Coronary artery (tissue), 2 donors: Measurements from ENCODE around the gene WDR43.

Source experiments
- DNase-seq: peaks from one replicate; pipeline ENCODE4 v3.0.0-alpha.2; 2017; ENCODE audit warnings: low spot score
- H3K27ac ChIP-seq, 2 donors: fragments of 200-600 bp; sonication (generic); one replicate each; pipeline ENCODE4 v1.5.1; 2016 to 2019
- H3K4me3 ChIP-seq: fragments of 200-600 bp; sonication (generic); 2 replicates; pipeline ENCODE4 v1.5.1; 2016; ENCODE audit warnings: mild to moderate bottlenecking, moderate library complexity
- CTCF ChIP-seq: fragments of 200-600 bp; sonication (generic); IDR thresholded peaks from one replicate; pipeline ENCODE4 v1.5.1; 2019; ENCODE audit warnings: antibody characterized with exemption

The WDR43 gene

GRCh38 chr2:28991460-28991859 lies 97.0 kb downstream of the WDR43 start:
- no peak for TF ChIP-seq CTCF
- Histone ChIP-seq H3K27ac (no peak overlapping the region), H3K4me3 (no peak overlapping the region)
- DNase-seq = no peak

- H3K27ac ChIP-seq = no peak overlapping the region
- TF ChIP-seq CTCF = no peak
- H3K4me3 ChIP-seq = no peak overlapping the region
- no peak for DNase-seq
Observed at GRCh38 chr2:28993206-28993960, 98.9 kb downstream of the WDR43 start.

- Histone ChIP-seq H3K27ac (no peak overlapping the region), H3K4me3 (no peak overlapping the region)
- TF ChIP-seq CTCF = no peak
- no peak for DNase-seq
Observed at GRCh38 chr2:28994074-28994473, 99.6 kb downstream of the WDR43 start.

- no peak overlapping the region for H3K4me3 ChIP-seq
- no peak for TF ChIP-seq CTCF
- DNase-seq = no peak
Observed at GRCh38 chr2:28994679-28995078, 100.2 kb downstream of the WDR43 start.

GRCh38 chr2:28995765-28996750 lies 101.6 kb downstream of the WDR43 start:
- no peak overlapping the region for H3K4me3 ChIP-seq
- no peak overlapping the region for H3K27ac ChIP-seq
- TF ChIP-seq CTCF = no peak
- no peak for DNase-seq

More at GRCh38 chr2:28994679-28995078, 100.2 kb downstream of the WDR43 start:
- H3K27ac ChIP-seq = no peak overlapping the region

- no peak overlapping the region for H3K4me3 ChIP-seq
- H3K27ac ChIP-seq = no peak overlapping the region
- no peak for TF ChIP-seq CTCF
- DNase-seq = no peak
Observed at GRCh38 chr2:28997237-28997846, 102.9 kb downstream of the WDR43 start.
